ENCODE data around the gene EIF4EBP3.

The EIF4EBP3 gene

GRCh38 chr5:140551872-140552271 lies 4.4 kb downstream of the EIF4EBP3 start:
- H3K27me3 ChIP-seq (replicated peaks), result no peaks in the 10 kb centered on the region
- peaks cover 35% of the 10 kb centered on the region for H3K36me3 ChIP-seq (replicated peaks)
- no peak overlapping the region for H3K4me3 ChIP-seq (ENCODE audit: low read depth, low read length)
- no peak for TF ChIP-seq CTCF (IDR thresholded peaks at IDR 0.05; ENCODE audit: low read depth, low read length, missing control alignments)
- DNase-seq, result no peak
- in situ Hi-C loops (cut with HindIII; ENCODE audit: low pct_ligation_motif_present, low sequenced_read_pairs), result no loop called here
- H3K27ac ChIP-seq, result no peak overlapping the region

DNA sequence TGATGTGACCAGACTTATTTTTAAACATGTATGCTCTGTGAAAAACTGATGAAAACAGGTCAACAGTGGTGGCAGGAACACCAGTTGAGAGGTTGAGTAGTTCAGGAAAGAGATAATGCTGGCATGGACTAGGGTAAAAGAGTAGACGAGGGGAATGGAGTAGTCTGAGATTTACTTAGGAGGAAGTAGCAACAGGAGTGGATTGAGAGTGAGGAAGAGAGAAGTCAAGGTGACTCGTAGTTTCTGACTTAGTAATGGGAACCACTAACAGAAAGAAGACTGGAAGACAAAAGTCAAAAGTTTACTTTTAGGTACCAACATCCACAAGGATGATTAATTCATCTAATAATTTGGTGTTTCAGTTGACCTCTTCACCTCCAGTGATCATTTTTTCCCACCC lies 6.2 kb downstream of the EIF4EBP3 start:
- Histone ChIP-seq H3K27me3 (replicated peaks) (no peaks in the 10 kb centered on the region), H3K4me3 (ENCODE audit: low read depth, low read length) (no peak overlapping the region), H3K36me3 (replicated peaks) (peaks cover 35% of the 10 kb centered on the region), H3K27ac (no peak overlapping the region)
- in situ Hi-C loops (cut with HindIII; ENCODE audit: low pct_ligation_motif_present, low sequenced_read_pairs), result no loop called here
- DNase-seq, result no peak
- TF ChIP-seq CTCF (IDR thresholded peaks at IDR 0.05; ENCODE audit: low read depth, low read length, missing control alignments), result no peak

DNA sequence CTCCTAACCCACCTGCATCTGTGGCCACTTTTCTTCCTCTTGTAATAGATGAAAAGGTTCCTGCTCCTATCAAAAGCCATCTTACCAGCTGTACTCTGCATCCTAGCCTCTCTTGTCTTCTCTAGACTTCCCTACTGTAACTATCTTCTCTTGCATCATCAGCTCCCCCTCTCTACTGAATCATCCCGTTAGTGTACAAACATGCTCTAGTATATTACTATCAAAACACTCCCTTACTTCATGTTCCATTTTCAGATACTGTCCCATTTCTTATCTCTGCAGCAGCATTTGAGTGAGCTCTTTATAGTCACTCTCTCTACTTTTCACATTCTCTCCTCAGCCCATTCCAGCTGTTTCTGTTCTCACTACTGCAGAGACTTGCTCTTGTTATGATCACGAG lies 7.0 kb downstream of the EIF4EBP3 start:
- no peaks in the 10 kb centered on the region for H3K27me3 ChIP-seq (replicated peaks)
- H3K4me3 ChIP-seq (ENCODE audit: low read depth, low read length), result no peak overlapping the region
- in situ Hi-C loops (cut with HindIII; ENCODE audit: low pct_ligation_motif_present, low sequenced_read_pairs), result no loop called here
- DNase-seq, result peak; percentile 73
- H3K36me3 ChIP-seq (replicated peaks), result peaks cover 30% of the 10 kb centered on the region
- TF ChIP-seq CTCF (IDR thresholded peaks at IDR 0.05; ENCODE audit: low read depth, low read length, missing control alignments), result no peak
- H3K27ac ChIP-seq, result peak overlapping the region; percentile 50

GRCh38 chr5:140555747-140556312 lies 8.4 kb downstream of the EIF4EBP3 start:
- no peak for TF ChIP-seq CTCF (IDR thresholded peaks at IDR 0.05; ENCODE audit: low read depth, low read length, missing control alignments)
- H3K4me3 ChIP-seq (ENCODE audit: low read depth, low read length), result peak overlapping the region; percentile 84
- peak overlapping the region; percentile 91 for H3K27ac ChIP-seq
- in situ Hi-C loops (cut with HindIII; ENCODE audit: low pct_ligation_motif_present, low sequenced_read_pairs), result no loop called here
- peaks cover 17% of the 10 kb centered on the region for H3K36me3 ChIP-seq (replicated peaks)
- no peak for DNase-seq
- H3K27me3 ChIP-seq (replicated peaks), result no peaks in the 10 kb centered on the region

- Histone ChIP-seq H3K27ac (peak overlapping the region; percentile 91), H3K36me3 (replicated peaks) (peaks cover 11% of the 10 kb centered on the region), H3K27me3 (replicated peaks) (no peaks in the 10 kb centered on the region), H3K4me3 (ENCODE audit: low read depth, low read length) (peak overlapping the region; percentile 84)
- in situ Hi-C loops (cut with HindIII; ENCODE audit: low pct_ligation_motif_present, low sequenced_read_pairs), result no loop called here
- DNase-seq, result no peak
- TF ChIP-seq CTCF (IDR thresholded peaks at IDR 0.05; ENCODE audit: low read depth, low read length, missing control alignments), result no peak
These were observed 9.0 kb downstream of the EIF4EBP3 start for GRCh38 chr5:140556438-140556837.

All from brain microvascular endothelial cell (primary cell).